NCI-H1417 (cell line): Measurements from ENCODE around the gene PARL.
"Not testable (repeated sequence)": the region's sequence is repeated elsewhere in the genome, so short reads cannot be mapped to it uniquely, and the experiment has no call there.

Experiments used
- DNase-seq, 3 experiments: peaks; one replicate each; lab custom pipeline; 2025; lab: John Stamatoyannopoulos, UW

PARL gene

GRCh38 chr3:183790700-183791099 is 94.0 kb downstream of the PARL start:
- DNase-seq: no peak

DNA sequence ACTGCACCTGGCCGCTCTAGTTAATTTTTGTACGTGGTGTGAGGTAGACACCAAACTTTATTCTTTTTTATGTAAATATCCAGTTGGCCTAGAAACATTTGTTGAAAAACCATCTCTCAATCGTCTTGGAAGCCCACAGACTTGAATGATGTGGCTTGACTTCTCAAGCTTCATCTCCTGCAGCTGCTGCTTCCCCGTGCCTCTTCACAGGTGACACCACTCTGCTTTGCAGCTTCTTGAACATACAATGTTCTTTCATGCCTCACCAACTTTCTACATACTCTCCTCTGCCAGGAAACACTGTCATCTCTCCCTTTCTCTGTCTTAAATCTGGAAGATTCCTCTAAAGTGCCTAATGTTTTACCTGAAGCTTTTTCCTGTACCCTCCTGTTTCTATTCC is 94.9 kb downstream of the PARL start:
- no peak for DNase-seq

GRCh38 chr3:183784503-183784902 is 100.2 kb downstream of the PARL start:
- not testable (repeated sequence) for DNase-seq

DNA sequence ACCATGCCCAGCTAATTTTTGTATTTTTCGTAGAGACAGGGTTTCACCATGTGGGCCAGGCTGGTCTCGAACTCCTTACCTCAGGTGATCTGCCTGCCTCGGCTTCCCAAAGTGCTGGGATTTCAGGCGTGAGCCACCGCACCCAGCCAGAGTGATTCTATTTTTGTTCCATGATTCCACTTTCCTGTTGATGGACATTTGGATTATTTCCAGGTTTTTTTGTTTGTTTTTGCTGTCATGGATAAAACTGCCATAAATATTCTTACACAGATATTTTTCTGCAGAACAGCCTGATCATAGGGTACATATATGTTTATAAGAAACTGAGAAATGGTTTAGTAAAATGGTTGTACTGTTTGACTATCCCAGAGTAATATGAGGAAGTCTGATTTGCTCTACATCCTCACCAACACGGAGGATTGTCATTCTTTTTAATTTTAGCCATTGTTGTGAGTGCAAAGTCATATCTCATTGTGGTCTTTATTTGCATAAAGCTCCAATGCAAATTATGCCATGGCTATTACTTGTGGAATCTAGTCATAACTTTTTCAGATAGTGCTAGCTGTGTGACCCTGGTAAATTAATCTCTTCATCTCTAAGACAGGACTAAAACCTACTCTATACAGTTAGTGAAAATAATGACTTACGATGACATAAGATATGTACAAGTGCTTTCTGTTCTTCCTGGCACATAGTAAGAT is 102.0 kb downstream of the PARL start:
- DNase-seq: no peak

- no peak for DNase-seq
Measured at GRCh38 chr3:183781246-183781645, 103.4 kb downstream of the PARL start.

- no peak for DNase-seq
Measured at GRCh38 chr3:183779896-183780465, 104.7 kb downstream of the PARL start.
